Naive thymus-derived CD8-positive, alpha-beta T cell (primary cell): Measurements from ENCODE around the gene ZNF554. TPM values are rescaled to one million over a fixed set of nuclear protein-coding genes. Genes with fewer than 3 reads are reported as not detected.
"Not testable (repeated sequence)": the region's sequence is repeated elsewhere in the genome, so short reads cannot be mapped to it uniquely, and the experiment has no call there.

Experiments used
- ATAC-seq, 2 donors: fragments of 150-1000 bp; cut with Tn5 transposase in 1 of 2; sonication (Bioruptor Pico), chemical (Tn5 transposase) in 1 of 2; 1 replicate in 1 of 2; 2 replicates in 1 of 2; pipeline ENCODE4 v1.10.0; 2021; ENCODE audit warnings: mild to moderate bottlenecking in 2 of 2, moderate library complexity in 2 of 2
- POLR2A ChIA-PET: fragments of 350-600 bp; sonication (Branson Sonifier 250); formaldehyde crosslinking; loops from one replicate; lab custom pipeline; 2021; ENCODE audit warnings: antibody characterized with exemption; lab: Charles Lee
- DNase-seq, 10 donors: peaks; one replicate each; pipeline versions ENCODE4 v3.0.0 to v3.0.0-alpha.2; 2020 to 2022
- H3K27ac Mint-ChIP-seq, 10 donors: one replicate each; pipeline ENCODE4 v1.8.0; 2020 to 2022; ENCODE audit warnings: mild to moderate bottlenecking in 10 of 10, mixed read lengths in 10 of 10, moderate library complexity in 4 of 10, inconsistent platforms in 1 of 10
- H3K27me3 Mint-ChIP-seq, 5 donors: one replicate each; pipeline ENCODE4 v1.8.0; 2021 to 2022; ENCODE audit warnings: mixed read lengths in 5 of 5
- H3K36me3 Mint-ChIP-seq, 3 donors: one replicate each; pipeline ENCODE4 v1.8.0; 2020 to 2022; ENCODE audit warnings: mixed read lengths in 3 of 3, mild to moderate bottlenecking in 2 of 3, inconsistent platforms in 1 of 3
- H3K4me1 Mint-ChIP-seq, 4 donors: one replicate each; pipeline ENCODE4 v1.8.0; 2021 to 2022; ENCODE audit warnings: mixed read lengths in 4 of 4
- H3K4me3 Mint-ChIP-seq, 10 donors: one replicate each; pipeline ENCODE4 v1.8.0; 2020 to 2022; ENCODE audit warnings: mild to moderate bottlenecking in 10 of 10, mixed read lengths in 10 of 10, moderate library complexity in 6 of 10, inconsistent platforms in 1 of 10
- H3K9me3 Mint-ChIP-seq, 9 donors: one replicate each; pipeline ENCODE4 v1.8.0; 2020 to 2022; ENCODE audit warnings: mixed read lengths in 9 of 9, mild to moderate bottlenecking in 3 of 9, inconsistent platforms in 1 of 9, moderate library complexity in 1 of 9
- polyA plus RNA-seq, 3 donors: library from polyadenylated mRNA; unstranded; fragments of 300-500 nt; fragmentation: Illumina TruSeq; gene quantifications; one replicate each; pipeline ENCODE4 v1.2.3, GENCODE V29; 2021
- total RNA-seq, 8 experiments: library from RNA in 2 of 8; stranded (reverse) in 2 of 8; gene quantifications; one replicate each; pipeline ENCODE4 v1.2.3 and lab custom pipeline; 2021 to 2026

ZNF554 gene
- total and polyA plus RNA-seq, 5 experiments from 2014 or later, result 3.6 to 8.3 (median 7.6) TPM

- Mint-ChIP-seq H3K4me3 (no peak overlapping the region), H3K27me3 (peaks cover 0 to 6% (median 3%) of the 10 kb centered on the region in 5 donors), H3K27ac (peak overlapping the region in 1 of 10 donors; percentile 77), H3K36me3 (no peaks in the 10 kb centered on the region), H3K9me3 (peaks cover 0 to 2% (median 0%) of the 10 kb centered on the region in 9 donors), H3K4me1 (peaks cover 4 to 13% (median 7%) of the 10 kb centered on the region in 4 donors)
- POLR2A ChIA-PET, result interaction anchor here (0.6 kb wide), 1 partner anchor 49 kb away, joined by 3 read pairs; no protein-coding TSS in a partner anchor
- DNase-seq (no peak), ATAC-seq (no peak)
Observed at GRCh38 chr19:2869618-2870017, 50.0 kb downstream of the ZNF554 start.

GRCh38 chr19:2872175-2872574 lies 52.5 kb downstream of the ZNF554 start:
- H3K9me3 Mint-ChIP-seq, result peaks cover 0 to 17% (median 0%) of the 10 kb centered on the region in 9 donors
- peak overlapping the region in 1 of 10 donors; percentile 20 for H3K4me3 Mint-ChIP-seq
- POLR2A ChIA-PET, H3K36me3 Mint-ChIP-seq, H3K4me1 Mint-ChIP-seq, ATAC-seq, H3K27me3 Mint-ChIP-seq: not testable (repeated sequence)
- peak overlapping the region in 1 of 10 donors; percentile 77 for H3K27ac Mint-ChIP-seq
- peak in 4 of 10 donors; percentile 12 to 36 (median 34) for DNase-seq

- H3K27ac Mint-ChIP-seq, result no peak overlapping the region
- no peak for ATAC-seq
- POLR2A ChIA-PET, result no interaction called here
- no peak for DNase-seq
- peaks cover 0 to 6% (median 0%) of the 10 kb centered on the region in 3 donors for H3K36me3 Mint-ChIP-seq
- no peaks in the 10 kb centered on the region for H3K4me1 Mint-ChIP-seq
- H3K27me3 Mint-ChIP-seq, result peaks cover 0 to 1% (median 0%) of the 10 kb centered on the region in 5 donors
- peaks cover 0 to 42% (median 5%) of the 10 kb centered on the region in 9 donors for H3K9me3 Mint-ChIP-seq
- H3K4me3 Mint-ChIP-seq, result no peak overlapping the region
Observed at GRCh38 chr19:2877398-2878331, 58.0 kb downstream of the ZNF554 start.

GRCh38 chr19:2883686-2884439 lies 64.2 kb downstream of the ZNF554 start:
- peaks cover 0 to 8% (median 4%) of the 10 kb centered on the region in 9 donors for H3K9me3 Mint-ChIP-seq
- ATAC-seq (no peak), DNase-seq (no peak)
- H3K36me3 Mint-ChIP-seq, result peaks cover 0 to 2% (median 0%) of the 10 kb centered on the region in 3 donors
- peaks cover 0 to 3% (median 0%) of the 10 kb centered on the region in 5 donors for H3K27me3 Mint-ChIP-seq
- H3K4me1 Mint-ChIP-seq, result peaks cover 2 to 11% (median 9%) of the 10 kb centered on the region in 4 donors
- POLR2A ChIA-PET, result interaction anchor here (0.6 kb wide), 1 partner anchor 348 kb away, joined by 3 read pairs; no protein-coding TSS in a partner anchor
- H3K27ac Mint-ChIP-seq, result no peak overlapping the region
- H3K4me3 Mint-ChIP-seq, result no peak overlapping the region

GRCh38 chr19:2885736-2886135 lies 66.1 kb downstream of the ZNF554 start:
- Mint-ChIP-seq H3K36me3 (no peaks in the 10 kb centered on the region), H3K4me1 (peaks cover 2 to 11% (median 10%) of the 10 kb centered on the region in 4 donors), H3K4me3 (no peak overlapping the region), H3K9me3 (no peaks in the 10 kb centered on the region), H3K27ac (no peak overlapping the region), H3K27me3 (peaks cover 0 to 2% (median 0%) of the 10 kb centered on the region in 5 donors)
- ATAC-seq (no peak), DNase-seq (no peak)
- POLR2A ChIA-PET, result interaction anchor here (1.4 kb wide), 1 partner anchor 19 kb away, joined by 3 read pairs; the partner anchor contains the start of gene ZNF556

Other genes starting within 250 kb of the ZNF554 start
- gene GNG7, start 117.2 kb upstream of the ZNF554 start, total RNA-seq, result 1 to 10 TPM; 8.5 TPM
- 1 to 10 TPM; 1.8 to 4.2 (median 2.5) TPM for gene GNG7, start 117.2 kb upstream of the ZNF554 start, polyA plus RNA-seq
- under 1 TPM; 0.75 to 0.77 TPM for gene DIRAS1, start 98.5 kb upstream of the ZNF554 start, total RNA-seq
- not detected for gene DIRAS1, start 98.5 kb upstream of the ZNF554 start, polyA plus RNA-seq
- 10 to 100 TPM; 23.2 to 23.4 TPM for gene SLC39A3, start 79.9 kb upstream of the ZNF554 start, total RNA-seq
- gene SLC39A3, start 79.9 kb upstream of the ZNF554 start, polyA plus RNA-seq, result 10 to 100 TPM; 41.1 to 43.8 (median 41.6) TPM
- 10 to 100 TPM; 33.8 to 34.3 TPM for gene SGTA, start 36.6 kb upstream of the ZNF554 start, total RNA-seq
- gene SGTA, start 36.6 kb upstream of the ZNF554 start, polyA plus RNA-seq, result 10 to 100 TPM; 23.4 to 37.0 (median 28.4) TPM
- 10 to 100 TPM; 33.0 to 40.6 TPM for gene THOP1, start 34.4 kb upstream of the ZNF554 start, total RNA-seq
- 10 to 100 TPM; 28.8 to 38.6 (median 37.8) TPM for gene THOP1, start 34.4 kb upstream of the ZNF554 start, polyA plus RNA-seq
- 1 to 10 TPM; 7.4 to 8.7 TPM for gene ZNF555, start 21.6 kb downstream of the ZNF554 start, total RNA-seq
- gene ZNF555, start 21.6 kb downstream of the ZNF554 start, polyA plus RNA-seq, result 1 to 10 TPM; 1.0 to 3.4 (median 2.2) TPM
- gene ZNF556, start 47.5 kb downstream of the ZNF554 start, total RNA-seq, result not detected
- not detected for gene ZNF556, start 47.5 kb downstream of the ZNF554 start, polyA plus RNA-seq
- gene ZNF57, start 81.1 kb downstream of the ZNF554 start, total RNA-seq, result 1 to 10 TPM; 3.0 to 3.6 TPM
- 1 to 10 TPM; 1.7 to 2.9 (median 1.8) TPM for gene ZNF57, start 81.1 kb downstream of the ZNF554 start, polyA plus RNA-seq
- 1 to 10 TPM; 5.7 to 6.9 TPM for gene ZNF77, start 125.1 kb downstream of the ZNF554 start, total RNA-seq
- gene ZNF77, start 125.1 kb downstream of the ZNF554 start, polyA plus RNA-seq, result 1 to 10 TPM; 1.3 to 2.1 (median 1.7) TPM
- gene TLE6, start 157.7 kb downstream of the ZNF554 start, total RNA-seq, result under 1 TPM in 1 of 2 experiments, not detected in 1; 0.30 TPM
- gene TLE6, start 157.7 kb downstream of the ZNF554 start, polyA plus RNA-seq, result under 1 TPM in 2 of 3 donors, not detected in 1; 0.52 to 0.82 TPM
- 10 to 100 TPM; 19.1 to 21.1 TPM for gene TLE2, start 209.4 kb downstream of the ZNF554 start, total RNA-seq
- 10 to 100 TPM in 2 of 3 donors, 1 to 10 TPM in 1; 7.0 to 12.4 (median 10.8) TPM for gene TLE2, start 209.4 kb downstream of the ZNF554 start, polyA plus RNA-seq
- 100 to 1,000 TPM; 981 to 983 TPM for gene TLE5, start 242.6 kb downstream of the ZNF554 start, total RNA-seq
- gene TLE5, start 242.6 kb downstream of the ZNF554 start, polyA plus RNA-seq, result 100 to 1,000 TPM; 451 to 924 (median 555) TPM